NCI-H2029 treated with DMSO at 0.1 percent for 48 hours (cell line): ENCODE data around the gene PRIMA1.
"Not testable (repeated sequence)": the region's sequence is repeated elsewhere in the genome, so short reads cannot be mapped to it uniquely, and the experiment has no call there.

Experiments
- DNase-seq: peaks from one replicate; lab custom pipeline; 2025; lab: John Stamatoyannopoulos, UW

PRIMA1 gene

GRCh38 chr14:93788293-93788542 lies at the start of gene PRIMA1:
Gene PRIMA1 (minus strand): TSS chr14:93788485. CDS start chr14:93787718, 767 bp downstream.
- DNase-seq, result no peak

- DNase-seq, result no peak
Observed at GRCh38 chr14:93834699-93835371, 46.5 kb upstream of the PRIMA1 start.

- DNase-seq, result peak; percentile 2
Observed at GRCh38 chr14:93832665-93833064, 44.4 kb upstream of the PRIMA1 start.

- DNase-seq, result no peak
Observed at GRCh38 chr14:93832081-93832480, 43.8 kb upstream of the PRIMA1 start.

- DNase-seq, result no peak
Observed at GRCh38 chr14:93830753-93831461, 42.6 kb upstream of the PRIMA1 start.

GRCh38 chr14:93829839-93830481 lies 41.7 kb upstream of the PRIMA1 start:
- no peak for DNase-seq

- DNase-seq, result no peak
Observed at GRCh38 chr14:93825235-93825553, 36.9 kb upstream of the PRIMA1 start.

- no peak for DNase-seq
Observed at GRCh38 chr14:93824518-93825234, 36.4 kb upstream of the PRIMA1 start.

GRCh38 chr14:93824076-93824475 lies 35.8 kb upstream of the PRIMA1 start:
- DNase-seq, result no peak

GRCh38 chr14:93821051-93821450 lies 32.8 kb upstream of the PRIMA1 start:
- no peak for DNase-seq

GRCh38 chr14:93818857-93819256 lies 30.6 kb upstream of the PRIMA1 start:
- DNase-seq, result no peak

- DNase-seq, result no peak
Observed at GRCh38 chr14:93811676-93812075, 23.4 kb upstream of the PRIMA1 start.

- DNase-seq, result no peak
Observed at GRCh38 chr14:93811020-93811419, 22.7 kb upstream of the PRIMA1 start.

GRCh38 chr14:93809491-93810420 lies 21.5 kb upstream of the PRIMA1 start:
- DNase-seq, result not testable (repeated sequence)

- no peak for DNase-seq
Observed at GRCh38 chr14:93804654-93805053, 16.4 kb upstream of the PRIMA1 start.

GRCh38 chr14:93803408-93804318 lies 15.4 kb upstream of the PRIMA1 start:
- DNase-seq, result no peak

GRCh38 chr14:93799989-93800921 lies 12.0 kb upstream of the PRIMA1 start:
- DNase-seq, result no peak

- DNase-seq, result no peak
Observed at GRCh38 chr14:93799617-93799988, 11.3 kb upstream of the PRIMA1 start.

GRCh38 chr14:93797536-93797935 lies 9.3 kb upstream of the PRIMA1 start:
- DNase-seq, result no peak

- no peak for DNase-seq
Observed at GRCh38 chr14:93797071-93797470, 8.8 kb upstream of the PRIMA1 start.
